Bronchial epithelial cell (primary cell): ENCODE data around the gene SOAT1. TPM values are rescaled to one million over a fixed set of nuclear protein-coding genes. Genes with fewer than 3 reads are reported as not detected.

Experiments used
- DNase-seq: peaks from one replicate; pipeline ENCODE4 v3.0.0-alpha.2; 2010; ENCODE audit warnings: low read depth
- FAIRE-seq: peaks from 2 replicates; lab custom pipeline; 2011; peaks lifted over from hg19 to GRCh38; lab: Jason Lieb, UNC
- H3K27me3 ChIP-seq: 2 replicates; pipeline ENCODE4 v1.5.1; 2011; ENCODE audit warnings: low read length; ENCODE audit not compliant: control insufficient read depth, insufficient read depth
- H3K36me3 ChIP-seq: 2 replicates; pipeline ENCODE4 v1.5.1; 2011; ENCODE audit warnings: low read length; ENCODE audit not compliant: control insufficient read depth, insufficient read depth
- H3K4me3 ChIP-seq: 2 replicates; pipeline ENCODE4 v1.5.1; 2011; ENCODE audit warnings: mild to moderate bottlenecking, low read depth, low read length, control low read depth
- total RNA-seq: library from RNA; depleted of rRNA; stranded (reverse); fragments of >200 nt; gene quantifications from 2 replicates; pipeline ENCODE4 v1.2.1, GENCODE V29; 2014
- TF ChIP-seq, protein P1 (sequence below): IDR thresholded peaks from 2 replicates; pipeline ENCODE4 v1.5.1; 2011; ENCODE audit warnings: mild to moderate bottlenecking, moderate library complexity, low read length, control low read depth, inconsistent platforms; ENCODE audit not compliant: insufficient read depth, severe bottlenecking

SOAT1 gene
- total RNA-seq, 1 donor from 2014 or later = 8.4 TPM

DNA sequence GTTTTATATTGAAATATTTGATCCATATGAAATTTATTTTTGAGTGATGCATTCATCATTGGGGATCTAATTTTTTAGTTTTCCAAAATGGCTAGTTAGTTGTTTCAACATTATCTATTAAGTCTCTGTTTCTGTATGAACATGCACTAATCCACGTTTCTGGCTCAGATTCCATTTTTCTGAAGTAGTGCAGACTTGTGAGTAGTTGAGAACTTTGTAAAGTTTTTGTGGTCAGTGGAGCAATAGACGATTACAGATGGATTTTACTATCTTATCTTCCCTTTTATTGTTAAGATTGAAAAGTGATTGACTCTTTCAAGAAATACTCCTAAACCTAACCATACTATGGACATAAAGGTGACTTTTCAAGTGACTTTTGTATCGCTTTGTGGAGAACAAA lies 16.7 kb downstream of the SOAT1 start:
- H3K27me3 ChIP-seq = no peaks in the 10 kb centered on the region
- TF ChIP-seq, protein P1, sequence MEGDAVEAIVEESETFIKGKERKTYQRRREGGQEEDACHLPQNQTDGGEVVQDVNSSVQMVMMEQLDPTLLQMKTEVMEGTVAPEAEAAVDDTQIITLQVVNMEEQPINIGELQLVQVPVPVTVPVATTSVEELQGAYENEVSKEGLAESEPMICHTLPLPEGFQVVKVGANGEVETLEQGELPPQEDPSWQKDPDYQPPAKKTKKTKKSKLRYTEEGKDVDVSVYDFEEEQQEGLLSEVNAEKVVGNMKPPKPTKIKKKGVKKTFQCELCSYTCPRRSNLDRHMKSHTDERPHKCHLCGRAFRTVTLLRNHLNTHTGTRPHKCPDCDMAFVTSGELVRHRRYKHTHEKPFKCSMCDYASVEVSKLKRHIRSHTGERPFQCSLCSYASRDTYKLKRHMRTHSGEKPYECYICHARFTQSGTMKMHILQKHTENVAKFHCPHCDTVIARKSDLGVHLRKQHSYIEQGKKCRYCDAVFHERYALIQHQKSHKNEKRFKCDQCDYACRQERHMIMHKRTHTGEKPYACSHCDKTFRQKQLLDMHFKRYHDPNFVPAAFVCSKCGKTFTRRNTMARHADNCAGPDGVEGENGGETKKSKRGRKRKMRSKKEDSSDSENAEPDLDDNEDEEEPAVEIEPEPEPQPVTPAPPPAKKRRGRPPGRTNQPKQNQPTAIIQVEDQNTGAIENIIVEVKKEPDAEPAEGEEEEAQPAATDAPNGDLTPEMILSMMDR = no peak
- DNase-seq (peak; percentile 65), FAIRE-seq (no peak)
- no peaks in the 10 kb centered on the region for H3K36me3 ChIP-seq
- no peak overlapping the region for H3K4me3 ChIP-seq

DNA sequence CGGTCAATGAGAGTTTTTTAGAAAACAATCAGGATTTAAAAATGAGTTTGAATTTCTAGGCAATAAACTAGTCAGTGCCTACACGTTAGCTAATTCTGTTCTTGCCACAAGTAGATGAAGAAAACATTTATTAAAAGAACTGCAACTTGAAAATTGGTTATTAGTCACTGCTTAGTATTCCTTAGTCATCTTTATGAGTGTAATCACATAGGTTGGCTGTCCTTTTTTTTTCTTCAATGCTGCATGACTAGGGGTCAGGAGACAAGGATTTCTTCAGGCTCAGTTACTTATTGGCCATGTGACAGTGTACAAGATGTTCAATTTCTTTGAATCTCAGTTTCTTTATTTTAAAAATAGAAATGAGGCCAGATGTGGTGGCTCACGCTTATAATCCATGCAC lies 17.1 kb downstream of the SOAT1 start:
- TF ChIP-seq, protein P1 = no peak
- peak; percentile 32 for FAIRE-seq
- no peak overlapping the region for H3K4me3 ChIP-seq

DNA sequence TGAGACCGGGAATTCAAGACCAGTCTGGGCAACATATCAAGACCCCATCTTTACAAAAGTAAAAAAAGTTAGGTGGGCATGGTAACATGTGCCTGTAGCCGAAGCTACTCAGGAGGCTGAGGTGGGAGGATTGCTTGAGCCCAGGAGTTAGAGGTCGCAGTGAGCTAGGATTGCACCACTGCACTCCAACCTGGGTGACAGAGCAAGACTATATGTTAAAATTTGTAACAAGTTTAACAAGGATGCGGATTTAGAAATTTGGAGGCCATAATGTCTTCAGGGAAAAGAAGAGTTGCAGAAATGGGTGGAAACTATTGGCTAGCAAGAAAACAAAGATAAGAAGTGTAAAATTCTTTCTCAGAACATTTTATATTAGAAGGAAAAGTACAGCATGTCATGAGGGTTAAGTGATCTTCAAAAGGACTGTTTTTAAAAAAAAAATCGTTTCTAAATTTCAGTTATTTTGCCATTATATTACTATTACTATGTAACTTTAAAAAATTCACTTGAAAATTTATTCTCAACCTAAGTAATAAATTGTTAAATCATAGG lies 17.6 kb downstream of the SOAT1 start:
- Histone ChIP-seq H3K4me3 (no peak overlapping the region), H3K27me3 (no peaks in the 10 kb centered on the region), H3K36me3 (no peaks in the 10 kb centered on the region)
- TF ChIP-seq, protein P1 = no peak
- no peak for FAIRE-seq
- DNase-seq = no peak

More for the DNA sequence above, 17.1 kb downstream of the SOAT1 start:
- peak; percentile 98 for DNase-seq
- Histone ChIP-seq H3K36me3 (no peaks in the 10 kb centered on the region), H3K27me3 (no peaks in the 10 kb centered on the region)

DNA sequence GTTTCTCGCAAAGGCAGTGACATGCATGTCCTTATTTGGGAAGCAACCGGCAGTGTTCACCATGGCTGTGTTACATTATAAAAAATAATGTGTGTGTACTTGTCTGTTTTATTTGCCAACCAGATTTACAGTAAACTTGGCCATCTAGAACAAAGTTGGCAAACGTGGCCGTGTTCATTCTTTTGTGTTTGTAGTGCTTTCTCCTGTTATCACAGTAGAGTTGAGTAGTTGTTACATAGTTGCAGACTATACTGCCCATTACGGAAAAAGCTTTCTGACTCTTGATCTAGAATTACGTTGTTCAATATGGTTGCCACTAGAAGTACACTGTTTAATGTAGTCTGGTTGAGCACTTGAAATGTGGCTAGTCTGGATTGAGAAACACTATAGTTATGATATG lies 19.4 kb downstream of the SOAT1 start:
- no peaks in the 10 kb centered on the region for H3K36me3 ChIP-seq
- H3K27me3 ChIP-seq = no peaks in the 10 kb centered on the region
- DNase-seq (no peak), FAIRE-seq (no peak)
- no peak overlapping the region for H3K4me3 ChIP-seq
- TF ChIP-seq, protein P1 = no peak

DNA sequence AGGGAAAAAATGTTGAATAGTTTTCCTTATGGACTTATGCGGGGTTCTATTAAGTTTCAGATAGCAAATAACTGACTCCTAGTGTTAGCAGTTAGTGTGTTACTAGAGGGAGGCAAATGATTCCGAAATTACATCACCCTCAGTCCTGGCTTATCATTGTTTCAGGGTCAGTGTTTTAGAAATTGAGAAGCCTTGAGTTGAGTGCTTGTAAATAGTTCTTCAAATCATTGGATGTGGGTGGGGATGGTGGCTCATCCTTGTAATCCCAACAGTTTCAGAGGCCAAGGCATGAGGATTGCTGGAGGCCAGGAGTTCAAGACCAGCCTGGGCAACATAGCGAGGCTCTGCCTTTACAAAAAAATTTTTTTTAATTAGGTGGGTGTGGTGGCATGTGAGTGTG lies 21.3 kb downstream of the SOAT1 start:
- no peaks in the 10 kb centered on the region for H3K36me3 ChIP-seq
- TF ChIP-seq, protein P1 = no peak

DNA sequence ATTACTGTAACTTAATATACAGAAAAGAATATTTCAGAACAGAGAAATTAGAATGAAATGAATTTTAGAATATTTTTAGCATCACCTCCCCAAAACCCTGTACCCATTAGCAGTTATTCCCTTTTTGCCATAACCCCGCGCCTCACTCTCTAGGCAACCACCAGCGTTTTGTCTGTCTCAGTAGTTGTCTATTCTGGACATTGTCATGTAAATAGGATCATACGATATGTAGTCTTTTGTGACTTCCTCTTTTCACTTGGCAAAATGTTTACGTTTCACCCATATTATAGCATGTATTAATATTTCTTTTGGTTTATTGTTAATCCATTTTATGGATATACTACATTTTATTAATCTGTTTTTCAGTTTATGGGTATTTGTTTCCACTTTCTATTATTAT lies 24.9 kb downstream of the SOAT1 start:
- FAIRE-seq = no peak
- TF ChIP-seq, protein P1 = no peak
- H3K27me3 ChIP-seq = no peaks in the 10 kb centered on the region
- no peak overlapping the region for H3K4me3 ChIP-seq
- no peaks in the 10 kb centered on the region for H3K36me3 ChIP-seq
- no peak for DNase-seq

More for the DNA sequence above, 21.3 kb downstream of the SOAT1 start:
- H3K27me3 ChIP-seq = no peaks in the 10 kb centered on the region
- FAIRE-seq = no peak
- no peak for DNase-seq
- H3K4me3 ChIP-seq = no peak overlapping the region
